T-helper 1 cell treated with Interleukin-12 subunit alpha and Interleukin-12 subunit beta and Interleukin-4 antibody, amounts not matched to agents 30 ng/mL and 1 ng/mL, for 36 hours (primary cell): ENCODE measurements around the gene MMP20. TPM values are rescaled to one million over a fixed set of nuclear protein-coding genes. Genes with fewer than 3 reads are reported as not detected.

ENCODE experiments used
- intact Hi-C: fragments of 100-400 bp; cut with micrococcal nuclease; formaldehyde crosslinking; loops from one replicate; pipeline ENCODE4 v1.15.1; 2024
- total RNA-seq: library from RNA; stranded (reverse); gene quantifications from 2 replicates; pipeline ENCODE4 v1.2.3, GENCODE V29; 2022

The MMP20 gene
- total RNA-seq, 1 donor from 2014 or later: not detected

DNA sequence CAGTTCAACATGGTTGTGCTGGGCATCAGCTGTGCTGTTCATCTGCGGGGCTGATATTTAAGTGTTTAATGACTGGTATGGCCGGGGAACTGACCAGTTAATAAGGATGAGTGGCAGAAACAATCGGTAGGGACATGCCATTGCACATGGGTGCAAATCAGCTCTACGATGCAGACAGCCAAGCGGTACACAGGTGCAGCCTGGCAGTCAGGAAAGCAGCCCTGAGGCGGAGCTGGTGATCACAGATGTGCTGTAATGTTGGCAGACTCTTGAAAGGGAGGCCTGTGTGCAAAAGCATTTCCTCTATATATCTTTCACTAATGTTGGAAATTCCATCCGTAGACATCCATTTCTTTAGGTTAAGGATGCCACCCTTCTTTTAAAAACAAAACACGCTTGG, 1.1 kb downstream of the MMP20 start:
- intact Hi-C loops: no loop called here

DNA sequence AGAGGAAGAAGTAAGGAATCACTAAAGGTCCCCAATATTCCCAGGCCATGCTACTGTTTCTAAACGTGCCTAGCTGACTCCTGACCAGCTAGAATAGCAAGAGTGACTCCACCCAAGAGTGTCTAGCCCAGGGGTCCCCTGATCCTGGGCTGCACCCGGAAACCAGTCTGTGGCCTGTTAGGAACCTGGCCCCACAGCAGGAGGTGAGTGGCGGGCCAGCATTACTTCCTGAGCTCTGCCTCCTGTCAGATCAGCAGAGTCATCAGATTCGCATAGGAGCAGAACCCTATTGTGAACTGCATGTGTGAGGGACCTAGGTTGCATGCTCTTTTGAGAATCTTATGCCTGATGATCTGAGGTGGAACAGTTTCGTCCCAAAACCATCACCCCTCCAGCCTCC, 2.0 kb downstream of the MMP20 start:
- intact Hi-C loops: no loop called here

DNA sequence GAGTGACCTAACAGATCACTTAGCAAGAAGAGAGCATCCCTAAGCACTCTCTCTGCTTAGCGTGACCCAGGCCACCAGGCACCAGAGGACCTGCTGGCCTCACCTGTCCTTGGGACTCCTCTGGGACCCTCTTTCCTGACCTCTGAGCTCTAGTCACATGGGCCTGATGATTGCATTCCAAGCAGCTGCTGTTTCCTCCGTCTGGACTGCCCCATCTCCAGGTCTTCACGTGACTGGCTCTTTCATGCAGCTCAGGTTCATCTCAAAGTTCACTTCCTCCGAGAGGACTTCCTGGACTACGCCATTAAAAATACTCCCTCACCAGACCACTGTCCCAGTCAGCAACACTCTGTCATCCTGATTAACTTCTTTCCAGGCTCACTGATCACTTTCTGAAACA, 2.9 kb downstream of the MMP20 start:
- intact Hi-C loops: no loop called here

GRCh38 chr11:102620818-102621561, 4.1 kb downstream of the MMP20 start:
- intact Hi-C loops: no loop called here

DNA sequence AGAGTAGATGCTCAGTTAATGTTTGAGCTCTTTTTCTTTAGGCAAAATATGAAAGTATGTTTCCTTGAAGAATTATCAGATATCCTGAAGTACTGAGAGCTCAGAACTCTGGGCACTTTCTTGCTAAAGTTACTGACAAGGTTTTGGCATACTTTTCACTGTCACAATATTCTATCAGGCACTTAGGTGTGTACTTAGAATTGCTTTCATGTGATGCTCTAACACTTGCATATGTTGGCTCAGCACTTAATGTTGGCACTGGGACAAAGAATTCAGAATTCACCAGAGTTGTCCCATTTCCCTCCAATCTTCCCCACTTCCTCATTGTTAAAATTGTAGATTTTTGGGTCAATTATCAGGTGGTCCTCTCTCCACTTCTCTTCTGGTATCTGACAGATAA, 5.0 kb downstream of the MMP20 start:
- intact Hi-C loops: no loop called here

- intact Hi-C loops: no loop called here
Measured at GRCh38 chr11:102617466-102618008, 7.6 kb downstream of the MMP20 start.

DNA sequence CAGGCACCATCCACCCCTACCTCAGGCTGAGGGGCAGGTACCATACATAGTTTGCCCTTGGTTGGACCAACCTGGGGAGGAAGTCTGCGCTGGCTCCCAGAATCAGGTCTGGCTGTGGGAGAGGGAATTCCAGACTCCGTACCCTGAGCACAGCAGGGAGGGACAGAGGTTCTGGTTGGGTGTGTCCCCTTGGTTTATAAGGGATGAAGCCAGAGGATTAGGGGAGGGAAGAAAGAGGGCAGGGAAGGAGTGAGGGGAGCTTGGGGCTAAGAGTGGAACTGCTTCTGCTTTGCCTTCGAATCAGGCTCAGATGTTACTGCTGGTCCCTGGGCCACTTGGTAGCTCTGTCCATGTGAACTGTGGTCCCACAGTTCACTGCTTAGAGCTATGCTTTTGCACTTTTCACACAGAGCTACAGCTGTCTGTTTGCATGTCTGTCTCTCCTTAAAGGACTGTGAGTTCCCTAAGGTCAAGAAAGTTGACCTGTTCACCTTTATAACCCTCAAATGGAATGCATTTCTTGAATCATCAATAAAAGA, 9.2 kb downstream of the MMP20 start:
- intact Hi-C loops: no loop called here

DNA sequence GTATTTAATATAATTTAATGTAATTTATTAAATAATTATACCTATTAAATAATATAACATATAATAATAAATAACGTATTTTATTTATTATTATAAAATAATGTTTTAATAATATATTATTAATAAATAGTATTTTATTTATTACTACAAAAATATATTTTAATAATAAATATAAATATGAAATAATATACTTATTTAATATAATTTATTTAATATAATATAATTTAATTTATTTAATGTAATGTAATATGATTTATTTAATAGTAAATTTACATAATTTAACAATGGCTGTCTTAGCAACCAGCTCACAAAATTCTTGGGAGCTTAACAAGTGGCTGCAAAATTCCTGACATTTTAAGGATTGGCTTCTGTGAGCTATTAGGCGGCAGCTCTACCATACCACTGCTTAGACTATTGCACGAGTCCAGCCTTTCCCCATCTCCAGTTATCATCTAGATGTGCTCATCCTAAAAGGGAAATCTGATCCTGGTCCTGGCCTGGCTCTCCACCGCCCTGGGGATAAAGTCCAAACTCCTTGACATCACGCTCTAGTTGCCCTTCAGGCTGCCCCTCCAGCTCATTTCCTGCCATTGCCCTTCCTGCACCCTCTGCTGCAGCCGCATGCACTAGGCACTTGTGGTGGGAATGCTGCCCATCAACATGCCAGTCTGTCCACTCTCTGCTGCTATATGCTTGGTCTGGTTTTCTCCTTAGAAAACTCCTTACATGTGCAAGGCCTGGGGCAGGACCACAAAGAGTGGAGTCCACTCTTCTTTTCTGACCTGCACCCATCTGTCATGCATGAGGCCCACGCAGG, 9.8 kb downstream of the MMP20 start:
- intact Hi-C loops: no loop called here

- intact Hi-C loops: loop anchor here (5.0 kb wide), 1 partner anchor 102 kb away; no protein-coding TSS in a partner anchor
Measured at GRCh38 chr11:102614485-102614884, 10.6 kb downstream of the MMP20 start.

DNA sequence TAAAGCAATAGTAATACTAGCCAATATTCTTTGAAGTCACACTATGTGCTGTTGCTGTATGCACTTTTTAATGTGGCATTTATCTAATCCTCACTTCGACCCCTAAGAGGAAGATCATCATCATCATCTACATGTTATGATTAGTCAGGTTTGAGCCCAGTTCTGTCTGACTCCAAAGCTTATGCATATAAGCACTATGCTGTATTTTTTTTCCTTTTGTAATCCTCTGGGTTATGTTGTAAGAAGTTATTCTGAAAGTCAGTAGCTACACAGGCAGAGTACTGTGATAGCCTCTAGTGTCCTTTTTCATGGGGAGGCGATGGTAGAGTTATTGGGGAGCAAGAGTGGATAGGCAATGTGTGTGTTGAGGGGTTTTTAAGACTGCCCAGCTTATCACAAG, 11.1 kb downstream of the MMP20 start:
- intact Hi-C loops: loop anchor here (5.0 kb wide), 1 partner anchor 102 kb away; no protein-coding TSS in a partner anchor

DNA sequence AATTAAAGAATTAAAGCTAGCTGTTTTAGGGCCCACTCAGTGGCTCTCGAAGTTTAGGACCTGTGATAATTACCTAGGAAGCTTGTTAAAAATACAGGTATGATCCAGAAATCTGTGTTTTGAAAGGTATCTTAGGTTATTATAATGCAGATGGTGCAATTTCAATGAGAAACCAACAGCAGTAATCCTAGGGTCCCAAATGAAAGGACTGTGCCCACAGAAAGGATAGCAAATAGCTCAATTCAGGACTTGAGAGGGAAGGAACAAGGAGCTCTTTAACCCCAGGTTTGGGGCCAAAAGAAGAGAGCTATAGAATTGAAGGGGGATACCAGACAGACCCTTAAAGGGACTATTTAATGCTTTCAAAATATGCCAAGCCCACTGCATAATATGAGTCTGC, 11.7 kb downstream of the MMP20 start:
- intact Hi-C loops: loop anchor here (1.0 to 5.0 kb wide), 9 partner anchors 101 to 345 kb away; partner anchors contain the start of gene BIRC2

- intact Hi-C loops: loop anchor here (2.0 to 5.0 kb wide), 2 partner anchors 50 to 99 kb away; no protein-coding TSS in a partner anchor
Measured at GRCh38 chr11:102611291-102611690, 13.8 kb downstream of the MMP20 start.

DNA sequence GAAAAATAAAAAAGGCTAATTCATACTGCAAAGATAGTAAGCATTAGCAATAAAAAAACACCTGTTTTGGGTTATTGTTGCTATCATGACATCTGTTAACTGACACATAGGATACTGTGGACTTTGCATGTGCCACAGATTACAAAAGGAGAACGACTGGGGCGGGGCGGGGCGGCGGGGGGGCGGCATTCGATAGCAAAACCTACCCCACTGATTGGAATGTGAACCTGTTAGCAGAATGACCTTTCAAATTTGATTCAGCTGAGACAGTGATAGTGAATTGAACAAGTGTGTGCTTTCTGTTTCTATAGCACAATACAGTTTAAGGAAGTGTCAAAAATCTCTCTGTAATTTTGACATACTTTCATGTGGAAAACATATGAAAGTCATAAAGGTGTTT, 14.9 kb downstream of the MMP20 start:
- intact Hi-C loops: loop anchor here (2.0 to 5.0 kb wide), 2 partner anchors 49 to 98 kb away; no protein-coding TSS in a partner anchor

DNA sequence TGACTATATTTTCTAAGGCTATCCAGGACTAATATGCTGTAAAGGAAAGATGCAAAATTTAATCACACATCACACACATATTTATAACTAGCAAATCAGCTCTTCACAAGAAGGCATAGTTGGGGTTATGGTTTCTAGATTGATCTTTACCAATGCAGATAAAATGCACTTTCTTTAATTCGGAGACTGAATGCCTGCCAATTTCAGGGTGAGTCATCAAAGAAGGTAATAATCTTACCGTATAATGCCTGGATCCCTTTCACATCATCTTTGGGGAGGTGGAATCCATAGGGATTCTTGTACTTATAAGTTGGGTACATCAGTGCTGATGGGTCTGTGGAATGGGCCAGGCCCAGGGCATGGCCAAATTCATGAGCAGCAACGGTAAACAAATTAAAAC, 16.4 kb downstream of the MMP20 start:
- intact Hi-C loops: no loop called here

- intact Hi-C loops: no loop called here
Measured at GRCh38 chr11:102604875-102605274, 20.3 kb downstream of the MMP20 start.

- intact Hi-C loops: no loop called here
Measured at GRCh38 chr11:102604011-102604410, 21.1 kb downstream of the MMP20 start.

DNA sequence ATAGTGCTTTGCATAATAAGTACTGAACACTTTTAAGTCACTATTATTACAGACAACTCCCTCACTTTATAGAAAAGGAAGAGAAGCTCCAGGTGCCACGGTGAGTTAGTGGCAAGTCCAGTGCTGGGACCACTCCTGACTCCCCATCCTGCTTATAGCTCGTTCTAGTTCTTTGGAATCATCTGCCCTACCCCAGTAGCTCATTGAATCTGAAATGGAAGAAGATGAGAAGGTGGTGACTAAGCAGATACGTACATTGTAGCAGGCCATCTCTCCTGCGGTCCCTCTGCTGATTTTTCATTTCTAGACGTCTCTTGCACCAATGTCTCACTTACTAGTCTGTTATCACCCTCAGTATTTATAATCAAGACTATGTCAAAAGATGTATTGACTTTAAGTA, 21.6 kb downstream of the MMP20 start:
- intact Hi-C loops: no loop called here

DNA sequence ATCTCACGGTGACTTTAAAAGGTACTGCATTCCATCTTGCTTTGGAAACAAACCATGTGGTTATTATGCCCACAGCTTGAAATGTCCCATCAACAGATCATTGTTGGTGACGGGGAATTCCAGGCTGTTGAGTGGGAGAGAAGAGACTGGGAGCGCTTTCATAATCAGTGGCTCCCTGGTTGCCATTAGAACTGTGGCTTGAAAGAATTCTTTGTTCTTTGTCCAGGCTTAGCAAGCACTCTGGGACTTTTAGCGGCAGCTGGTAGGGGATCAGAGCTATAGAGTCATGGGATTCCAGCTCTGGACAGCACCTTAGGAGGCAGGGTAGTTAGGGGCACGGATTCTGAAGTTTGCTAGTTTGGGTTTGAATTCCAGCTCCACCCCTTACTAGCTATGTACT, 22.0 kb downstream of the MMP20 start:
- intact Hi-C loops: no loop called here

DNA sequence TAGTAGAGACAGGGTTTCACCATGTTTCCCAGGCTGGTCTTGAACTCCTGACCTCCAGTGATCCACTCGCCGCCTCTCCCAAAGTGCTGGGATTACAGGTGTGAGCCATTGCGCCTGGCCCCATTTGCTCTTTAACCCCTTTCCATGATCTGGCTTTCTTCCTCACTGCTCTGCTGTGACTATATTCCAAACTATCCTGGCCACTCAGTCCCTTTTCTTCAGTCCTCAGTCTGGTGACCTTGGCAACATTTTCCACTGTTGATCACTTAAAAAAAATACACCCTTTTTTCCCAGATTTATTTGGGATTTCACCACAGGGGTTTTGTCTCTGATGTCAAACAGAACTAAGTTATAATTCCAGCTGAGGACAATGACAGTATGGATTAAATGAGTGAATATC, 24.5 kb downstream of the MMP20 start:
- intact Hi-C loops: no loop called here

DNA sequence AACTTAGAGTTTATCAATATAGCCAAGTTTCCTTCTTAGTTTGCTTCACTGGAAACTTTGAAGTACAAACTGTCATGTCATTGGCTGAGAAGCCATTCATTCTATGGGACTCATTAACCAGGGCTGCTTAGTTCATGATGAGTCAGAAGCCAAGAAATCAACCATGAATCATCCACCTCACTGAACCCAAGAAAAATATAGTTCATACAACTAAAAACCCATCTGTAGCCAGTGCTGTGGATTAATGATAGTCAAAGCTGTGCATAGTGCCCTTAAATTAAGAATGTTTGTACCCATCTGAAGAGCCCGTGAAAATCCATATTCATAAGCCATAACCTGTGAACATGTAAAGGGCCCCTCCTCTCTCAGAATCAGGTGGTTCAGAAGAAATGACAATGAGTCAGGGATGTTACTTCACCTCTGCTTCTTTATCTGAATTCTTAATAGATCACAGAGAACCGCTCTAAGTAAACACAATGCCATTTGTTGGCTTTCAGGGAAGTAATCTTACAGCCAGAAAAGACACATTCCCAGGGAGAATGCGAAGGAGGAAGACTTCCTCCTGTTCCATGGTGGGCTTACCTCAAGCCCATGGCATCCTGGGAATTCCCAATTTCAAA, 25.4 kb downstream of the MMP20 start:
- intact Hi-C loops: loop anchor here (1.0 to 2.0 kb wide), 3 partner anchors 10 to 39 kb away; no protein-coding TSS in a partner anchor

DNA sequence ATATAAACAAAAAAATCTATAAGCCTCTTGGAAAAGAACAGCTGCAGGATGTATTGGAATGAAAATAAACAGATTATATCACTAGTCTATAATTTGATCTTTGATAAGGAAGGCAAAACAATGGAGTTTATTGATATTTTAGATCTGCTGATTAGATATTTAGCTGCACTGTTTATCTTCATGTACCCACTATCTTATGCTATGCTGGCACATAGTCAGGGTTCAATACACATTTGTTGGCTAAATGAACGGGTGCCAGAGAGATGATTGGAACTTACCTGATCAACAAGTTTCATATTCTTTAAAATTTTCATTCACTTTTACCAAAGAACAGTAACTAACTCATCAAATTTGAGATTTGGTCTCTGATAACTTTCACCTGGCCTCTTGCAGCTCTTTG, 26.9 kb downstream of the MMP20 start:
- intact Hi-C loops: loop anchor here (2.0 kb wide), 1 partner anchor 37 kb away; no protein-coding TSS in a partner anchor
